HG03575 (cell line): ENCODE measurements around the gene CCNA2.

Experiments used
- ATAC-seq: cut with Tn5 transposase; IDR thresholded peaks from one replicate; pipeline ENCODE4 v1.9.1; 2021; ENCODE audit not compliant: unreplicated experiment, insufficient number of reproducible peaks, low FRiP score; ENCODE audit errors: extremely low read depth

Gene CCNA2

GRCh38 chr4:121784401-121784800 lies 39.3 kb downstream of the CCNA2 start:
- ATAC-seq: no peak

GRCh38 chr4:121783210-121783609 lies 40.5 kb downstream of the CCNA2 start:
- no peak for ATAC-seq

- no peak for ATAC-seq
Observed at GRCh38 chr4:121778991-121779628, 44.6 kb downstream of the CCNA2 start.

- ATAC-seq: no peak
Observed at GRCh38 chr4:121777625-121778024, 46.1 kb downstream of the CCNA2 start.

GRCh38 chr4:121776610-121777401 lies 46.9 kb downstream of the CCNA2 start:
- ATAC-seq: no peak

GRCh38 chr4:121773883-121774282 lies 49.8 kb downstream of the CCNA2 start:
- ATAC-seq: no peak

- no peak for ATAC-seq
Observed at GRCh38 chr4:121771869-121772268, 51.8 kb downstream of the CCNA2 start.

- ATAC-seq: no peak
Observed at GRCh38 chr4:121769341-121769740, 54.3 kb downstream of the CCNA2 start.

- no peak for ATAC-seq
Observed at GRCh38 chr4:121767166-121767565, 56.5 kb downstream of the CCNA2 start.
